H1 (cell line): ENCODE data around the gene HYAL1. TPM values are rescaled to one million over a fixed set of nuclear protein-coding genes. Genes with fewer than 3 reads are reported as not detected.
A peak's percentile ranks its signal among the peaks of the same experiment; 100 is the strongest.

Experiments used
- EGR1 ChIP-seq: IDR thresholded peaks from 2 replicates; pipeline ENCODE4 v1.6.1; 2011; ENCODE audit warnings: low read depth, low read length, borderline replicate concordance
- EP300 ChIP-seq, 2 experiments: IDR thresholded peaks; 1 replicate in 1 of 2; 2 replicates in 1 of 2; pipeline ENCODE4 v1.6.1; 2011 to 2012; ENCODE audit warnings: low read depth in 2 of 2, low read length in 2 of 2, mild to moderate bottlenecking in 2 of 2, borderline replicate concordance in 1 of 2, inconsistent platforms in 1 of 2, moderate library complexity in 1 of 2
- FOSL1 ChIP-seq: IDR thresholded peaks from 2 replicates; pipeline ENCODE4 v1.6.1; 2011; ENCODE audit warnings: mild to moderate bottlenecking, low read depth, low read length, moderate library complexity; ENCODE audit not compliant: insufficient read depth
- POLR2AphosphoS5 ChIP-seq: IDR thresholded peaks from 2 replicates; pipeline ENCODE4 v1.6.1; 2011; ENCODE audit warnings: low read depth, low read length
- SP1 ChIP-seq: IDR thresholded peaks from 2 replicates; pipeline ENCODE4 v1.6.1; 2011; ENCODE audit warnings: low read depth, low read length
- SUZ12 ChIP-seq: fragments of 200-600 bp; sonication (generic); IDR thresholded peaks from 2 replicates; pipeline ENCODE4 v1.6.1; 2012; ENCODE audit warnings: mild to moderate bottlenecking, inconsistent platforms, low read length, moderate library complexity, mixed read lengths
- YY1 ChIP-seq: IDR thresholded peaks from 2 replicates; pipeline ENCODE4 v1.6.1; 2011; ENCODE audit warnings: low read depth, mild to moderate bottlenecking, low read length
- polyA plus RNA-seq, 7 experiments: library from polyadenylated mRNA; depleted of rRNA in 3 of 7; stranded (reverse) in 5 of 7; unstranded in 2 of 7; fragments of >200 nt in 5 of 7; fragments of 200-250 nt in 2 of 7; gene quantifications; 1 replicate in 5 of 7; 2 replicates in 1 of 7; 4 replicates in 1 of 7; pipeline versions ENCODE4 v1.2.1 to v1.2.3, GENCODE V29; 2011 to 2013; ENCODE audit warnings: missing spikeins in 2 of 7, mixed read lengths in 2 of 7
- total RNA-seq: library from RNA; stranded (reverse); fragmentation: NEBNext Ultra II Directional; extraction: Animal tissue kit (Norgen Biotek cat#: 25700); gene quantifications from 2 replicates; pipeline ENCODE4 v1.2.1, GENCODE V29; 2021

The HYAL1 gene
- total and polyA plus RNA-seq, 2 of the 8 experiments (the other 6 are each of a cell fraction or from before 2014, with no cell fraction given): 2.0 to 5.4 TPM

GRCh38 chr3:50260027-50260941 lies 43.1 kb downstream of the HYAL1 start (continued):
- TF ChIP-seq EP300 (IDR thresholded peaks at IDR 0.05; ENCODE audit: borderline replicate concordance in 1 of 2, low read depth in 2 of 2, low read length in 2 of 2) (peak in 1 of 2 experiments; percentile 9; a peak in 1 of 3 replicates), EGR1 (peak; percentile 68; the same call in 1 of the 2 replicates), POLR2AphosphoS5 (peak; percentile 86), YY1 (peak; percentile 35; the same call in 1 of the 2 replicates), FOSL1 (no peak), SP1 (0 out of 2 replicates have a peak, but pooled peaks have one; percentile 27), SUZ12 (no peak)
